SU-DHL-6 (cell line): ENCODE data around the gene CISD1.

Source experiments
- CTCF ChIP-seq: fragments of 200-600 bp; sonication (generic); IDR thresholded peaks from one replicate; pipeline ENCODE4 v1.5.1; 2017; ENCODE audit warnings: antibody characterized with exemption, mild to moderate bottlenecking, low read length, moderate library complexity; ENCODE audit not compliant: insufficient read depth, poor library complexity, severe bottlenecking
- EZH2phosphoT487 ChIP-seq: fragments of 200-600 bp; sonication (generic), shearing (Covaris generic); conservative IDR thresholded peaks from 2 replicates; pipeline ENCODE4 v1.6.1; 2018; ENCODE audit warnings: mild to moderate bottlenecking, antibody characterized with exemption, low read length, moderate library complexity, mixed read lengths

- TF ChIP-seq CTCF = no peak
- TF ChIP-seq EZH2phosphoT487 = no peak
Measured at GRCh38 chr10:58258977-58259692, 9.8 kb upstream of the CISD1 start.
